Smooth muscle cell (in vitro differentiated cells): ENCODE results near the gene ANKRD12. TPM values are rescaled to one million over a fixed set of nuclear protein-coding genes. Genes with fewer than 3 reads are reported as not detected.

Experiments
- DNase-seq: peaks from one replicate; lab custom pipeline; 2025; ENCODE audit not compliant: unreplicated experiment; lab: John Stamatoyannopoulos, UW
- H2AFZ ChIP-seq: fragments of 200-600 bp; sonication (generic); 2 replicates; pipeline ENCODE4 v1.6.0; 2016; ENCODE audit warnings: antibody characterized with exemption, low read depth, mild to moderate bottlenecking
- H3F3A ChIP-seq: fragments of 200-600 bp; sonication (generic); 2 replicates; pipeline ENCODE4 v1.6.0; 2017; ENCODE audit warnings: antibody characterized with exemption, low read depth
- H3K27ac ChIP-seq: fragments of 200-600 bp; sonication (generic); 2 replicates; pipeline ENCODE4 v1.5.1; 2016; ENCODE audit warnings: low read depth, mild to moderate bottlenecking
- H3K27me3 ChIP-seq: fragments of 200-600 bp; sonication (generic); 2 replicates; pipeline ENCODE4 v1.6.1; 2016; ENCODE audit warnings: low read depth, mild to moderate bottlenecking
- H3K36me3 ChIP-seq: fragments of 200-600 bp; sonication (generic); 2 replicates; pipeline ENCODE4 v1.5.1; 2016; ENCODE audit warnings: low read depth
- H3K4me1 ChIP-seq: fragments of 200-600 bp; sonication (generic); 2 replicates; pipeline ENCODE4 v1.5.1; 2016; ENCODE audit warnings: low read depth
- H3K4me2 ChIP-seq: fragments of 200-600 bp; sonication (generic); 2 replicates; pipeline ENCODE4 v1.6.0; 2016; ENCODE audit warnings: mild to moderate bottlenecking
- H3K4me3 ChIP-seq: fragments of 200-600 bp; sonication (generic); 2 replicates; pipeline ENCODE4 v1.5.1; 2016; ENCODE audit warnings: mild to moderate bottlenecking
- H3K79me2 ChIP-seq: fragments of 200-600 bp; sonication (generic); 2 replicates; pipeline ENCODE4 v1.6.0; 2016; ENCODE audit warnings: low read depth, mild to moderate bottlenecking
- H3K9ac ChIP-seq: fragments of 200-600 bp; sonication (generic); 2 replicates; pipeline ENCODE4 v1.6.0; 2016; ENCODE audit warnings: low read depth
- H3K9me3 ChIP-seq: fragments of 200-600 bp; sonication (generic); replicated peaks from 2 replicates; pipeline ENCODE4 v1.5.1; 2016; ENCODE audit warnings: low read depth
- H4K20me1 ChIP-seq: fragments of 200-600 bp; sonication (generic); 2 replicates; pipeline ENCODE4 v1.6.0; 2016; ENCODE audit warnings: low read depth
- WGBS: methylation state at CpG from one replicate; pipeline ENCODE4 v1.1.7; 2016; ENCODE audit warnings: low lambda C conversion rate; 5-methylcytosine and 5-hydroxymethylcytosine counted together
- polyA plus RNA-seq: library from polyadenylated mRNA; unstranded; fragments of >200 nt; fragmentation: Nextera tagmentation; extraction: Ambion mirVana; gene quantifications from 2 replicates; pipeline ENCODE4 v1.2.1, GENCODE V29; 2016
- total RNA-seq: library from RNA; depleted of rRNA; stranded (reverse); fragments of >200 nt; gene quantifications from 2 replicates; pipeline ENCODE4 v1.2.3, GENCODE V29; 2014
- TF ChIP-seq, protein P1 (sequence below): fragments of 200-600 bp; sonication (generic); IDR thresholded peaks from 2 replicates; pipeline ENCODE4 v1.5.1; 2017; ENCODE audit warnings: borderline replicate concordance, mild to moderate bottlenecking, antibody characterized with exemption; ENCODE audit not compliant: insufficient read depth, poor library complexity, severe bottlenecking

Gene ANKRD12
- total and polyA plus RNA-seq, 2 experiments from 2014 or later, result 28.8 to 43.7 TPM

DNA sequence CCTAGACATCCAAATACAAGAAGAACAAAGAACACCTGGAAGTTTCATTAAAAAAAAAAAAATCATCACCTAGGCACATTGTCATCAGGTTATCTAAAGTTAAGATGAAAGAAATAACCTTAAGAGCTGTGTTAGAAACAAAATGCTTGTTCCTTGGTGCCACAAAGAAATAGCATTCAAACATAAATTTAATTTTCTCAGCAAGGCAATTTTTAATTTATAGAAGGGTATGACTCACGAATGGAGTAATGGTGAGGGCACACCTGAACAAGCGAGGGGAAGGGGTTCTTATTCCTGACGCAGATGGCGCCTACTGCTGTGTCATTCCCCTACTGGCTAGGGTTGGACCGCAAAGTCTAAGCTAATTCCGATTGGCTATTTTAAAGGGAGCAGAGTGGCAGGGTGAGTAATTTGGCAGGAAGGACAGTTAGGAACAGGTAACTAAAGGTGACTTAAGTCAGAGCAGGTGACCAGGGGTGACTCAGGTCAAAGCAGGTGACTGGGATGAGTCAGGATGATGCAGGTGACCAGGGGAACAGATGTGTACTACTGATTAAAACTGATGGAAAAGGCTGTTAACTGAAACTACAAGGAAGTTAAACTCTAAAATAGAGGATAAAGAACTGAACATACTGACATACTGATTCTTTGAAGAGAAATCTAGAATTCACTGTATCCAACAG lies 167.9 kb downstream of the ANKRD12 start:
- Histone ChIP-seq H3K9ac (no peak overlapping the region), H3K4me3 (no peak overlapping the region), H3K36me3 (no peaks in the 10 kb centered on the region), H2AFZ (no peak overlapping the region), H3K9me3 (no peaks in the 10 kb centered on the region), H3K4me1 (no peaks in the 10 kb centered on the region), H3K79me2 (no peaks in the 10 kb centered on the region), H3K27me3 (no peaks in the 10 kb centered on the region), H4K20me1 (no peaks in the 10 kb centered on the region), H3K27ac (no peak overlapping the region), H3K4me2 (no peak overlapping the region), H3F3A (no peaks in the 10 kb centered on the region)
- TF ChIP-seq, protein P1, sequence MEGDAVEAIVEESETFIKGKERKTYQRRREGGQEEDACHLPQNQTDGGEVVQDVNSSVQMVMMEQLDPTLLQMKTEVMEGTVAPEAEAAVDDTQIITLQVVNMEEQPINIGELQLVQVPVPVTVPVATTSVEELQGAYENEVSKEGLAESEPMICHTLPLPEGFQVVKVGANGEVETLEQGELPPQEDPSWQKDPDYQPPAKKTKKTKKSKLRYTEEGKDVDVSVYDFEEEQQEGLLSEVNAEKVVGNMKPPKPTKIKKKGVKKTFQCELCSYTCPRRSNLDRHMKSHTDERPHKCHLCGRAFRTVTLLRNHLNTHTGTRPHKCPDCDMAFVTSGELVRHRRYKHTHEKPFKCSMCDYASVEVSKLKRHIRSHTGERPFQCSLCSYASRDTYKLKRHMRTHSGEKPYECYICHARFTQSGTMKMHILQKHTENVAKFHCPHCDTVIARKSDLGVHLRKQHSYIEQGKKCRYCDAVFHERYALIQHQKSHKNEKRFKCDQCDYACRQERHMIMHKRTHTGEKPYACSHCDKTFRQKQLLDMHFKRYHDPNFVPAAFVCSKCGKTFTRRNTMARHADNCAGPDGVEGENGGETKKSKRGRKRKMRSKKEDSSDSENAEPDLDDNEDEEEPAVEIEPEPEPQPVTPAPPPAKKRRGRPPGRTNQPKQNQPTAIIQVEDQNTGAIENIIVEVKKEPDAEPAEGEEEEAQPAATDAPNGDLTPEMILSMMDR, result no peak
- DNase-seq, result no peak
- 94% methylated on average over 6 of the region's 6 CpGs for WGBS

DNA sequence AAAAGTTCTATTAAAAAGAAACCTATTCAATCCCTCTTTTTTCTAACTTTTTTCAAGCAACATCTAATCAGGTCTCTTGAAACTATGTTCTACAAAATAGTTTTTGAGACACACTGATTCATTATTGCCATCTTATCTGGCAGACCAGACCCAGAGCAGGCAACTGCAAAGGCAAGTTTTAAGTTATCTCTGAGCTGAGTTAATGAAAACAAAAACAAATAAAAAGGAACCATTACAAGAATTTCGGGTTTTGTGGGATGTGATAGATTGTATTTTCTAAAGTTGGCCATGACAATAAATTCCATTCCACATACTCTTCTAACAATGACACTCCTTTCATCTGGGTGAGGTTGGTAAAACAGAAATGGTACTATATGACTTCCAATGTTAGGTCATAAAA lies 182.8 kb downstream of the ANKRD12 start:
- no peaks in the 10 kb centered on the region for H3K9me3 ChIP-seq

DNA sequence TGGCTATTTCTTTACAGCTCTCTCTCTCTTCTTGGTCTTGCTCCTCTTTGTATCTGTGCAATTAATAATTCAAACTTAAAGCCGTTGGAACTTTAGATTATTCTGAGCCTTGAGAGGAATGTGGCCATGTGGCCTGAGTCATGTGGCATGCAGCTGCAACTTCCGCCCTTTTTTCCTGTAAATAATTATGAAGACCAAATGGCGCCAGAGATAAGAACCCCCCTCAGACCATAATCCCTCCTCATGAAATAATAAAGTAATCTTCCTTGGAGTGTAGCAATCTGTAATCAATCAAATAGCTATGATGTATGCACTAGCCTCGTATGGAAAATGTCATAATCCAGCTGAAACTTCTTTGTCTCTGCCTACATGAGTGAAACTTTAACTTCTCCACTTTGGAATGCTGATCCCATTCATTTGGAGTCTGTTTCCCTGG lies 184.5 kb downstream of the ANKRD12 start:
- H3K9me3 ChIP-seq, result no peaks in the 10 kb centered on the region
- peak overlapping the region; percentile 64 for H3K27ac ChIP-seq
- H3K4me1 ChIP-seq, result no peaks in the 10 kb centered on the region
- TF ChIP-seq, protein P1, result no peak
- no peak overlapping the region for H2AFZ ChIP-seq
- DNase-seq, result no peak
- WGBS, result 6% methylated on average over 4 of the region's 4 CpGs
- no peaks in the 10 kb centered on the region for H3F3A ChIP-seq
- H4K20me1 ChIP-seq, result no peaks in the 10 kb centered on the region
- H3K9ac ChIP-seq, result no peak overlapping the region
- H3K4me2 ChIP-seq, result peak overlapping the region; percentile 0
- no peaks in the 10 kb centered on the region for H3K36me3 ChIP-seq
- no peaks in the 10 kb centered on the region for H3K27me3 ChIP-seq
- no peak overlapping the region for H3K4me3 ChIP-seq
- H3K79me2 ChIP-seq, result no peaks in the 10 kb centered on the region

More for the DNA sequence above, 182.8 kb downstream of the ANKRD12 start:
- Histone ChIP-seq H3F3A (no peaks in the 10 kb centered on the region), H3K79me2 (no peaks in the 10 kb centered on the region), H3K36me3 (no peaks in the 10 kb centered on the region), H2AFZ (no peak overlapping the region), H3K4me3 (no peak overlapping the region), H3K27me3 (no peaks in the 10 kb centered on the region), H3K4me2 (no peak overlapping the region), H3K4me1 (no peaks in the 10 kb centered on the region), H3K27ac (no peak overlapping the region), H4K20me1 (no peaks in the 10 kb centered on the region), H3K9ac (no peak overlapping the region)
- TF ChIP-seq, protein P1, result no peak
- 26% methylated on average over 1 of the region's 1 CpG for WGBS
- no peak for DNase-seq

DNA sequence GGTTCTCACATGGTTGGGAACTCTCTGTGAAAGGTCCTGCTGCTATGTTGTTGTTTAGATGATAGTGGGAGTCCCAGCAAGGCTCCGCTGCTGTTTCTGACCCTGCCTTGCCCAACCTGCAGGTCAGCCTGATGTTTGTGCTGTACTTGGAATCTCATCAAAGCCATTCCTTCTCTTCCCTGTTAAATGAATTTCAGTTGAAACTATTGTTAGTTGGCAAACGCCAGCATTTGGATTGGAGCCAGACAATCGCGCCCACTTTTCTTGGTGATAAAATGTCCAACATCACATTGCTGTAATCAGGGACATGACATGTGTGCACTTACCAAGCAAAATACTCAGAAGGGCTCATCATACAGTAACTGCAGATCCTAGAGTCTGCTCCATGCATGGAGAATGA lies 185.2 kb downstream of the ANKRD12 start:
- 87% methylated on average over 4 of the region's 4 CpGs for WGBS
- no peak overlapping the region for H3K4me3 ChIP-seq

More for the DNA sequence above, 185.2 kb downstream of the ANKRD12 start:
- Histone ChIP-seq H3K9ac (no peak overlapping the region), H3K36me3 (no peaks in the 10 kb centered on the region), H3K79me2 (no peaks in the 10 kb centered on the region), H3K27ac (peak overlapping the region; percentile 64), H3K4me1 (no peaks in the 10 kb centered on the region), H3F3A (no peaks in the 10 kb centered on the region), H3K4me2 (no peak overlapping the region), H2AFZ (no peak overlapping the region), H3K9me3 (no peaks in the 10 kb centered on the region), H4K20me1 (no peaks in the 10 kb centered on the region), H3K27me3 (no peaks in the 10 kb centered on the region)
- no peak for DNase-seq
- TF ChIP-seq, protein P1, result no peak
